ENCODE results near the gene WNT7B.

DNA sequence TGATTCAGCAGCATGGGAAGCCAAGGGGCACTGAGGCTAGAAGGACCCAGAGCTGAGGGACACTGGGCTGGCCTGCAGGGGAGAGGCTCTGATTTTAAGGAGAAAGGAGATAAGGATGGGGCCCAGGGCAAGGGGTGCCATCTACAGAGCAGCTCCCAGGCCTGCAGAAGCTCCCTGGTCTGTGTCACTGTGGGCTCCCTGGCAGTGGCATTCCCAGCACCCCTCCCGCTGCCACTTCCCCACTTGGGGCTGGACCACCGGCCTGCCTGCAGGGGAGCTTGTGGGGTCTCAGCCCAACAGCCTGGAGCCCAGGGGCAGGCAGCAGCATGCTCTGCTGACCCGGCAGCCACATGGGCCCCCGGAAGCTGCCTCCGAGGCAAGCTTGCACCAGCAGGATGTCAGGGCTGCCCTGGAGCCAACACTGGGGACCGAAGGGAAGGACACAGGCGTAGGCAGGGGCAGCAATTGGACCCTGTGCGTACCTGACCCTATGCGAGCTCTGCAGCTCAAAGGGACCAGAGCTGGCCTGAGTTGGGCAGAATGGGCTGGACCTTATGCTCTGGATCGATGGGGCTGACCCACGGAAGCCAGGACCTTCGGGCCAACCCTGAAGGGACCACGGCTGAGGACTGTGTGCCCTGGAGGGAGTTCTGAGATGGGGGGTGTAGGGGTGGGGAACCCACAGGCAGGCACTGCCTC, 35.4 kb upstream of the WNT7B start:
- no peak for TF ChIP-seq YY1 (IDR thresholded peaks at IDR 0.05; ENCODE audit: low read depth, low read length)
- no peak for TF ChIP-seq SP4 (IDR thresholded peaks at IDR 0.05; ENCODE audit: low read length)
